ENCODE results near the gene TMEM63B.
A peak's percentile ranks its signal among the peaks of the same experiment; 100 is the strongest.
"Not testable (repeated sequence)": the region's sequence is repeated elsewhere in the genome, so short reads cannot be mapped to it uniquely, and the experiment has no call there.

TMEM63B gene

DNA sequence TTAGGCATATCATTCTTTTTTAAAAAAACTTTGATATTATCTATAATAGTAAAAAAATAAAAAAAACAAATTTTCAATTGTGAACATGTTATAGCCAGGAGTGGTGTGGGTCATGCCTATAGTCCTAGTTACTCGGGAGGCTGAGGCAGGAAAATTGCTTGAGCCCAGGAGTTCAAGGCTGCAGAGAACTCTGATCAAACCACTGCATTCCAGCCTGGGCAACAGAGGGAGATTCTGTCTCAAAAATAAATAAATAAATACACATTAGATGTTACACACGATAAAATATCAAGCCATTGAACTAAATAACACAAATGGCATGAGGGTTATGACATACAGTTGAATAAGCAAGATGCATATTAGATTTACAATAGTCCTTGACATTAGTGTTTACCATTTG, 61.5 kb downstream of the TMEM63B start:
- H3K4me1 ChIP-seq (ENCODE audit: insufficient read depth, low read length) = peaks cover 25% of the 10 kb centered on the region
- H3K9ac ChIP-seq (ENCODE audit: low read depth, low read length) = no peak overlapping the region
- H3K9me3 ChIP-seq (ENCODE audit: control insufficient read depth, insufficient read depth, low read length) = no peaks in the 10 kb centered on the region
- no peaks in the 10 kb centered on the region for H3K36me3 ChIP-seq (ENCODE audit: insufficient read depth, low read length)

- H3K9me3 ChIP-seq (ENCODE audit: control insufficient read depth, insufficient read depth, low read length) = no peaks in the 10 kb centered on the region
- H3K9ac ChIP-seq (ENCODE audit: low read depth, low read length) = no peak overlapping the region
- H3K4me1 ChIP-seq (ENCODE audit: insufficient read depth, low read length) = peaks cover 22% of the 10 kb centered on the region
- no peaks in the 10 kb centered on the region for H3K36me3 ChIP-seq (ENCODE audit: insufficient read depth, low read length)
These were observed 61.9 kb downstream of the TMEM63B start for GRCh38 chr6:44189257-44189656.

GRCh38 chr6:44190715-44191114, 63.4 kb downstream of the TMEM63B start:
- peaks cover 22% of the 10 kb centered on the region for H3K4me1 ChIP-seq (ENCODE audit: insufficient read depth, low read length)
- no peaks in the 10 kb centered on the region for H3K36me3 ChIP-seq (ENCODE audit: insufficient read depth, low read length)
- no peaks in the 10 kb centered on the region for H3K9me3 ChIP-seq (ENCODE audit: control insufficient read depth, insufficient read depth, low read length)
- H3K9ac ChIP-seq (ENCODE audit: low read depth, low read length) = no peak overlapping the region

DNA sequence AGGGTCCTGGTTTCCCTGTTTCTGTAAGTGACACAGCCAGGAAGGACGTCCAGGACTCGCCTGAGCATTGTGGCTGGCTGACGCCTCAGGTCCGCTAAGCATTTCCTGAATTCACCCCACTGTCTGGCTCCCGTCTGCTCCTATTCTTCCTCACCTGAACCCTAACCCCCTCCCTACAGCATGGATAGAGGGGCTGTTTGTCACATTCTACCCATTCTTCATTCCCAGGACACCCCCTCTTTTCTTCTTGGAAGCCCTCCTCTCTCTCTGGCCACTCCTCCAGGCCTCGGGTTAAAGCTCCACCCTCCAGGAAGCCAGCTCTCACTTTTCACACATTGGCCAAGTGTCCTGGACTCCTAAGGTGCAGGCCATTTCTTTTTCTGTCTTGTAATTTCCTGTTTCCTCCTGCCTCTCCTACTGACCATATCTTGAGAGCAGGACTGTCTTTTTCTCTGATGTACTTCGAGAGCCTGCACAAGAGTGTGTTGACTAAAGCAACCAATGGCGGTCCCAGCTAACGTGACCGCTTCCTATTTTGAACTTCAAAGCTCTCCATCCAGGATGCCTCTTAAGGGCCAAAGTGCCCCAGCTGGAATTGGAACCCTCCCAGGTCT, 65.2 kb downstream of the TMEM63B start:
- no peaks in the 10 kb centered on the region for H3K9me3 ChIP-seq (ENCODE audit: control insufficient read depth, insufficient read depth, low read length)
- H3K4me1 ChIP-seq (ENCODE audit: insufficient read depth, low read length) = peaks cover 11% of the 10 kb centered on the region
- H3K9ac ChIP-seq (ENCODE audit: low read depth, low read length) = no peak overlapping the region
- no peaks in the 10 kb centered on the region for H3K36me3 ChIP-seq (ENCODE audit: insufficient read depth, low read length)

DNA sequence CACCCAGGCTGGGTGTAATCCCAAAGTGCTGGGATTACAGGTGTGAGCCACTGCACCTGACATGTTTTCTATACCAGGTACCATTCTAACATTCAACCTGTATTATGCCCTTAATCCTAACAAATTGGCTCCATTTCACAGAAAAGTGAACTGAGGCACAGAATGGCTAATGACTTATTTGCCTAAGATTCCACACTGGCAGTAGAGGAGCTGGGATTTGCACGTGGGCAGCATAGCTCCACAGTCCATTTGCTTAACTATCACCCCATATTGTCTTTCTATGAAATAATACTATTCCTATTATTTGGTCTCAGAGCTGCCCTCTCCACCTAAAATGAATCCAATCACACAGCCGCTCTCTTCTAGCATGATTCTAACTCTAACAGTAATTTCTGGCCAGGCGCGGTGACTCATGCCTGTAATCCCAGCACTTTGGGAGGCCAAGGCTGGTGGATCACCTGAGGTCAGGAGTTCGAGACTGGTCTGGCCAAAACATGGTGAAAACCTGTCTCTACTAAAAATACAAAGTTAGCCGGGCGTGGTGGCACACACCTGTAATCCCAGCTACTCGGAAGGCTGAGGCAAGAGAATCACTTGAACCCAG, 66.1 kb downstream of the TMEM63B start:
- Histone ChIP-seq H3K36me3 (ENCODE audit: insufficient read depth, low read length) (no peaks in the 10 kb centered on the region), H3K4me1 (ENCODE audit: insufficient read depth, low read length) (peaks cover 11% of the 10 kb centered on the region), H3K9me3 (ENCODE audit: control insufficient read depth, insufficient read depth, low read length) (no peaks in the 10 kb centered on the region), H3K9ac (ENCODE audit: low read depth, low read length) (no peak overlapping the region)

DNA sequence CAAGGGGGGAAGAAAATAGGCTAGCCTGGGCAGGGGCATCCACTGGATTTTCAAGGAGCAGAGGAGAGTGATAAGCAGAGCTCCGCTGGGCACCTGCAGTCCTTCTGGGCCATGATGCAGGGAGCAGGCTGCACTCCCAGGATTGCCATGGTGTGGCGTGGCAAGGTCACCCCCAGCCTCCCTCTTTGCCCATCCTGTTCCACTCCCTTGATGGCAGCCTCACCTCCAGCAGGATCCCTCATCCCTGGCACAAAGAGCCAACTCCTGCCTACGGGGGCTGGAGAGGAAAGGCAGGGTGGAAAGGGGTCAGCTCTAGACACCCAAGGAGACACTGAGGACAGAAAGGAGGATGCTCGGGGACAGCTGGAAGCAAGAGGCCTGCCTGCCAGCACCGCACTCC, 67.0 kb downstream of the TMEM63B start:
- H3K36me3 ChIP-seq (ENCODE audit: insufficient read depth, low read length) = no peaks in the 10 kb centered on the region
- no peak overlapping the region for H3K9ac ChIP-seq (ENCODE audit: low read depth, low read length)
- peaks cover 11% of the 10 kb centered on the region for H3K4me1 ChIP-seq (ENCODE audit: insufficient read depth, low read length)
- no peaks in the 10 kb centered on the region for H3K9me3 ChIP-seq (ENCODE audit: control insufficient read depth, insufficient read depth, low read length)

DNA sequence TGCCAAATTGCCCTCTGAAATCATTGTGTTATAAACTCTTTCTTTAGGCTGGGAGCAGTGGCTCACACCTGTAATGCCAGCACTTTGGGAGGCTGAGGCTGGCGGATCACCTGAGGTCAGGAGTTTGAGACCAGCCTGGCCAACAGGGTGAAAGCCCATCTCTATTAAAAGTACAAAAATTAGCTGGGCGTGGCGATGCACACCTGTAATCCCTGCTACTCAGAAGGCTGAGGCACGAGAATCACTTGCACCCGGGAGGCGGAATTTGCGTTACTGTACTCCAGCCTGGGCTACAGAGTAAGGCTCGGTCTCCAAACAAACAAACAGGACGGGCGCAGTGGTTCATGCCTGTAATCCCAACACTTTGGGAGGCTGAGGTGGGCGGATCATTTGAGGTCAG, 69.0 kb downstream of the TMEM63B start:
- peaks cover 17% of the 10 kb centered on the region for H3K4me1 ChIP-seq (ENCODE audit: insufficient read depth, low read length)
- H3K9me3 ChIP-seq (ENCODE audit: control insufficient read depth, insufficient read depth, low read length); H3K36me3 ChIP-seq (ENCODE audit: insufficient read depth, low read length); H3K9ac ChIP-seq (ENCODE audit: low read depth, low read length): not testable (repeated sequence)

DNA sequence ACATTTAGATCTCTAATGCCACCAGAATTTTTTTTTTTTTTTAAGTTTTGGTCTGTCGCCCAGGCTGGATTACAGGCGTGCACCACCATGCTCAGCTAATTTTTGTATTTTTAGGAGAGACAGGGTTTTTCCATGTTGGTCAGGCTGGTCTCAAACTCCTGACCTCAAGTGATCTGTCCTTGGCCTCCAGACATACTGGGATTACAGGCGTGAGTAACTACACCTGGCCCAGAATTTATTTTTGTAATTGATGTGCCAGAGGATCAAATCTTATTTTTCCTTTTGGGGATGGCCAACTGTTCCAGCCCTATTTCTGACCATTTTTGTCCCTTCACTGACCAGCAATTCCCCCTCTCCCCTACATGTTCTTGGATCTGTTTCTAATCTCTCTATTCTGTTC, 71.3 kb downstream of the TMEM63B start:
- Histone ChIP-seq H3K9me3 (ENCODE audit: control insufficient read depth, insufficient read depth, low read length) (no peaks in the 10 kb centered on the region), H3K9ac (ENCODE audit: low read depth, low read length) (no peak overlapping the region), H3K4me1 (ENCODE audit: insufficient read depth, low read length) (peaks cover 27% of the 10 kb centered on the region), H3K36me3 (ENCODE audit: insufficient read depth, low read length) (no peaks in the 10 kb centered on the region)

DNA sequence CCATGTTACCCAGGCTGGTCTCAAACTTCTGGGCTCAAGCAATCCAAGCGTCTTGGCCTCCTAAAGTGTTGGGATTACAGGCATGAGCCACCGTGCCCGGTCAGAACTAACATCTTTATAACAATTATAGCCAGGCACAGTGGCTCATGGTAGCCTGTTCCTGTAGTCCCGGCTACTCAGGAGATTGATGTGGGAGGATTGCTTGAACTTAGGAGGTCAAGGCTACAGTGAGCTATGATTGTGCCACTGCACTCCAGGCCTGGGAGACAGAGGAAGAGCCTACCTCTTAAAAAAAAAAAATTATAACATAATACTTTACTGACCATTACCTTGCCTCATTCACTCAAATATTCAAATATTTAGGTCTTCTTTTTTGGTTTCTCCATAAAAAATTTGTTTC, 72.5 kb downstream of the TMEM63B start:
- Histone ChIP-seq H3K9me3 (ENCODE audit: control insufficient read depth, insufficient read depth, low read length) (no peaks in the 10 kb centered on the region), H3K36me3 (ENCODE audit: insufficient read depth, low read length) (no peaks in the 10 kb centered on the region), H3K4me1 (ENCODE audit: insufficient read depth, low read length) (peaks cover 31% of the 10 kb centered on the region), H3K9ac (ENCODE audit: low read depth, low read length) (no peak overlapping the region)

GRCh38 chr6:44201200-44201599, 73.8 kb downstream of the TMEM63B start:
- Histone ChIP-seq H3K9me3 (ENCODE audit: control insufficient read depth, insufficient read depth, low read length) (no peaks in the 10 kb centered on the region), H3K9ac (ENCODE audit: low read depth, low read length) (no peak overlapping the region), H3K36me3 (ENCODE audit: insufficient read depth, low read length) (no peaks in the 10 kb centered on the region), H3K4me1 (ENCODE audit: insufficient read depth, low read length) (peaks cover 31% of the 10 kb centered on the region)

DNA sequence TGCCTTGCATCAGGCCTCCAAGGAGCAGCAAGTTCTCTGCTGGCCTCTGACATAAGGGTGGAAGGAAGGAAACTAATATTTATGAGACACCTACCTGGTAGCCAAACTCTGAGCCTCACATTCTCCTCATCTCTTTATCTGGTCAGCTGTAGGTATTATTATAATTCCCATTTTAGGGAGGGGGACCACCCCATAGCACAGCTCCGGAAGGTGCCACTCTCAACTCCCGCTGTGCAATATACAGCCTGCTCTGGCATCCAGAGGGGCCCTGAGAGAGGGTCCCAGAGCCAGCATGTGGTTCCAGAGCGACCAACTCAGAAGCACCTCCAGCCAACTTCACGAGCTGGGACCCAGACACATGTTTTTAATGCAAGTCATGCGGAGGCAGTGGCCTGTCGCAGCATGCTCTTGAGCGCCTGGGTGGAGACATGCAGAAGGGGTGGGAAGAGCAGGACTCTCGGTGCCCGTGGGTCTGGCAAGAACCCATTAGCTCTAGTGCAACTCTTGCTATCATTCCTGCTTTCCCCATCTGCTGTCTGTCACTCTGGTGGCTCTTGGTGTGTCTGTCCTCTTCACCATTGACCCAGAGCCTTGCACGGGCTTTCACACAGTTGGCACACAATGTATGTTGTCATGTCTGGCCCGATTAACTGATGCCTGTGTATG, 74.4 kb downstream of the TMEM63B start:
- H3K9ac ChIP-seq (ENCODE audit: low read depth, low read length) = no peak overlapping the region
- H3K36me3 ChIP-seq (ENCODE audit: insufficient read depth, low read length) = no peaks in the 10 kb centered on the region
- H3K9me3 ChIP-seq (ENCODE audit: control insufficient read depth, insufficient read depth, low read length) = no peaks in the 10 kb centered on the region
- H3K4me1 ChIP-seq (ENCODE audit: insufficient read depth, low read length) = peaks cover 35% of the 10 kb centered on the region

DNA sequence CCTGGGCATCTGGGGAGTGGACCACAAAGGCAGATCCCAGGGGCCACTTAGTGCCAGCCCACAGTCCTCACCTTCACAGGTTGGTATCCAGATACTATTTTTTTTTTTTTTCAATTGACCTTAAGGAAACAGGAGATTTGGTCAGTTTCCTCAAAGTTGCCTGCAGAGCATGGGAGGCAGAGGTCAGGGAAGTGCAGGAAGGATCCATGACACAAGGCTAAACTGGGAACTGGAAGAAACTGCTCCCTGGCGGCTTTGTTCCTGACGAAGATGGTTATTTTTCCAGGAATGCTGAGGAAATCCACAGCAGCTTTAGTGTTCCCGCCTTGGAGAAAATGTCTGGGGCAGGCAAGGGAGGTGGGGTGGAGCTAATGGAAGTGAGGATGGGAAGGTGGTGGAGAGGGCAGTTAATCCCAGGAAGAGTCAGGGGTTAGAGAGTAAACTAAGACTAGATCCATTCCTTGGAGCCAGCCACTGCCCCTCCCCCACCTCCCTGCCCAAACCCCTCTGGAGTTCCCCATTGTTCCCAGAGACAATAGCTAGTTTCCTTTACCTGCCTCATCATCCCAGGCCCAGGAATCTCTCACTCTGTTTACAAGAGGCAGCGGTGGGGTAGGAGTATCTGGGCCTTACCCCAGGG, 75.1 kb downstream of the TMEM63B start:
- Histone ChIP-seq H3K36me3 (ENCODE audit: insufficient read depth, low read length) (no peaks in the 10 kb centered on the region), H3K9me3 (ENCODE audit: control insufficient read depth, insufficient read depth, low read length) (no peaks in the 10 kb centered on the region), H3K4me1 (ENCODE audit: insufficient read depth, low read length) (peaks cover 37% of the 10 kb centered on the region), H3K9ac (ENCODE audit: low read depth, low read length) (peak overlapping the region; percentile 11)

DNA sequence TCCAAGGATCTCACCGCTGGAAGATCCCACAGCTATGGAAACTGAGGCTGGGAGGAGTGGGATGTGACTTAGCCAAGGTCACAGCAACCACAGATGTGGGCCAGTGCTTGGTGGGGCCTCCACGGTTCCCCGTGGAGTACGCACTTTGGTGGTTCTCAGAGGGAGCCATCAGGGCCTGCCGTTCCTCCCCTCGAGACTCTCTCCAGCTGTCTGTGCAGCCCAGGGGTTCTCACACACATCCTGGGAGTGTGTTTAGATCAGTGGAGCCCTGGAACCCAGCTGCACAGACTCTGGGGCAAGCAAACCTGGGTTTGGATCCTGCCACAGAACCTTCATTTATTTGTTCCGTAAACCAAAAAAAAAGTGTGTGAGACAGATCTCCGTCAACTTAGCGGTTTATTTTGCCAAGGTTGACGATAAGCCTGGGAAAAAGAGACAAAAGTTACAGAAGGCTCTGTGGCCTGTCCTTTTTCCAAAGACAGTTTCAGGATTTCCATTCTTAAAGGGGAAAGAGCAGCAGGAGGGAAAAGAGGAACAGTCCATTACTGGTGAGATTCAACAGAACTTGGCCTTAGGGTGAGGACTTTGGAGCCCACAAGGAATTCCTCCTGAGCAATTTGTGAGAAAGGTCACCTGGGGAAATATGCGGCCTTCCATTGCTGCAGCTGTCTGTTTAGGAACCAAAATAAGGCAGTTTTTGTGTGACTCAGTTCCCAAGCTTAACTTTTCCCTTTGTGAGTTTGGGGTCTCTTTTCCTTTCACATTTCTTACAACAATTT, 75.8 kb downstream of the TMEM63B start:
- H3K36me3 ChIP-seq (ENCODE audit: insufficient read depth, low read length) = no peaks in the 10 kb centered on the region
- H3K4me1 ChIP-seq (ENCODE audit: insufficient read depth, low read length) = peaks cover 37% of the 10 kb centered on the region
- H3K9ac ChIP-seq (ENCODE audit: low read depth, low read length) = peak overlapping the region; percentile 11; the same call in 1 of the 2 replicates
- H3K9me3 ChIP-seq (ENCODE audit: control insufficient read depth, insufficient read depth, low read length) = no peaks in the 10 kb centered on the region

DNA sequence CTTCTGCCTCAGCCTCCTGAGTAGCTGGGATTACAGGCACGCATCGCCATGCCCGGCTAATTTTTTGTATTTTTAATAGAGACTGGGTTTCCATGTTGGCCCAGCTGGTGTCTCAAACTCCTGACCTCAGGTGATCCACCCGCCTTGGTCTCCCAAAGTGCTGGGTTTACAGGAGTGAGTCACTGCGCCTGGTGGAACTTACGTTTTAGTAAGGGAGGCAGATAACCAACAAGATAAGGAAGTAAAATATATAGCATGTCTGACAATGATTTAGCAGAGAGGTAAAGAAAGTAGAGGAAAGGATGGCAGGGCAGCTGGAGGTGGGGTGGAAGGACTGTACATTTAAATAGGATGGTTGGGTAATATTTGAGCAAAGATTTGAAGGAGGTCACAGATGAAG, 76.6 kb downstream of the TMEM63B start:
- Histone ChIP-seq H3K9me3 (ENCODE audit: control insufficient read depth, insufficient read depth, low read length) (no peaks in the 10 kb centered on the region), H3K4me1 (ENCODE audit: insufficient read depth, low read length) (peaks cover 37% of the 10 kb centered on the region), H3K9ac (ENCODE audit: low read depth, low read length) (no peak overlapping the region), H3K36me3 (ENCODE audit: insufficient read depth, low read length) (no peaks in the 10 kb centered on the region)
